Right atrium auricular region (tissue), 2 donors: ENCODE measurements around the gene HOXA7. TPM values are rescaled to one million over a fixed set of nuclear protein-coding genes. Genes with fewer than 3 reads are reported as not detected.

Experiments
- DNase-seq: peaks from one replicate; pipeline ENCODE4 v3.0.0-alpha.2; 2019; ENCODE audit warnings: low spot score
- H3K27ac ChIP-seq, 2 donors: fragments of 200-600 bp; sonication (generic); 1 replicate in 1 of 2; 2 replicates in 1 of 2; pipeline ENCODE4 v1.5.1; 2016 to 2019
- H3K27me3 ChIP-seq, 2 donors: fragments of 200-600 bp; sonication (generic); one replicate each; pipeline versions ENCODE4 v1.5.1 to v1.6.0; 2017 to 2019
- H3K36me3 ChIP-seq: fragments of 200-600 bp; sonication (generic); one replicate; pipeline ENCODE4 v1.5.1; 2016
- H3K4me1 ChIP-seq, 2 donors: fragments of 200-600 bp; sonication (generic); one replicate each; pipeline versions ENCODE4 v1.5.1 to v1.6.0; 2017 to 2019
- H3K4me3 ChIP-seq, 2 donors: fragments of 200-600 bp; sonication (generic); 1 replicate in 1 of 2; 2 replicates in 1 of 2; pipeline ENCODE4 v1.5.1; 2017 to 2019; ENCODE audit warnings: mild to moderate bottlenecking in 1 of 2, moderate library complexity in 1 of 2
- H3K9me3 ChIP-seq, 2 donors: fragments of 200-600 bp; sonication (generic); one replicate each; pipeline ENCODE4 v1.5.1; 2019
- CTCF ChIP-seq, 2 donors: fragments of 200-600 bp; sonication (generic); IDR thresholded peaks; one replicate each; pipeline ENCODE4 v1.5.1; 2019; ENCODE audit warnings: antibody characterized with exemption in 2 of 2
- total RNA-seq, 2 donors: library from RNA; depleted of rRNA; stranded (reverse); fragments of >200 nt; gene quantifications; one replicate each; pipeline ENCODE4 v1.1.0, GENCODE V29; 2016

HOXA7 gene
- total RNA-seq, 2 donors from 2014 or later, result not detected

GRCh38 chr7:27118580-27118979, 37.9 kb downstream of the HOXA7 start:
- DNase-seq, result peak; percentile 21
- Histone ChIP-seq H3K4me1 (peaks cover 0 to 23% of the 10 kb centered on the region in 2 donors), H3K9me3 (no peaks in the 10 kb centered on the region), H3K4me3 (no peak overlapping the region), H3K27me3 (peaks cover 17 to 42% of the 10 kb centered on the region in 2 donors), H3K27ac (peak overlapping the region in 1 of 2 donors; percentile 35), H3K36me3 (no peaks in the 10 kb centered on the region)
- no peak for TF ChIP-seq CTCF (IDR thresholded peaks at IDR 0.05)

GRCh38 chr7:27117887-27118491, 38.5 kb downstream of the HOXA7 start:
- peak; percentile 40 for DNase-seq
- H3K27ac ChIP-seq, result peak overlapping the region; percentile 39 to 41
- peaks cover 14 to 44% of the 10 kb centered on the region in 2 donors for H3K27me3 ChIP-seq
- peak overlapping the region in 1 of 2 donors; percentile 28 for H3K4me3 ChIP-seq
- TF ChIP-seq CTCF (IDR thresholded peaks at IDR 0.05), result no peak
- no peaks in the 10 kb centered on the region for H3K36me3 ChIP-seq
- H3K4me1 ChIP-seq, result peaks cover 0 to 23% of the 10 kb centered on the region in 2 donors
- H3K9me3 ChIP-seq, result no peaks in the 10 kb centered on the region

GRCh38 chr7:27116962-27117886, 39.3 kb downstream of the HOXA7 start:
- Histone ChIP-seq H3K36me3 (no peaks in the 10 kb centered on the region), H3K27me3 (peaks cover 14 to 38% of the 10 kb centered on the region in 2 donors), H3K4me1 (peaks cover 0 to 23% of the 10 kb centered on the region in 2 donors), H3K4me3 (peak overlapping the region in 1 of 2 donors; percentile 28), H3K9me3 (no peaks in the 10 kb centered on the region), H3K27ac (peak overlapping the region; percentile 39 to 41)
- peak; percentile 52 for DNase-seq
- TF ChIP-seq CTCF (IDR thresholded peaks at IDR 0.05), result no peak

GRCh38 chr7:27116031-27116961, 40.2 kb downstream of the HOXA7 start:
- Histone ChIP-seq H3K4me1 (peaks cover 0 to 23% of the 10 kb centered on the region in 2 donors), H3K27ac (peak overlapping the region in 1 of 2 donors; percentile 41), H3K36me3 (no peaks in the 10 kb centered on the region), H3K4me3 (no peak overlapping the region), H3K27me3 (peaks cover 14 to 36% of the 10 kb centered on the region in 2 donors), H3K9me3 (no peaks in the 10 kb centered on the region)
- no peak for TF ChIP-seq CTCF (IDR thresholded peaks at IDR 0.05)
- DNase-seq, result peak; percentile 46
